GM10248 (cell line): Measurements from ENCODE around the gene L1TD1.

Source experiments
- CTCF ChIA-PET: fragments of 300-600 bp; sonication (Branson Sonifier 250); formaldehyde crosslinking; extraction: SDS; loops from one replicate; lab custom pipeline; 2021; ENCODE audit warnings: antibody characterized with exemption; lab: Yijun Ruan, JAX
- POLR2A ChIA-PET: fragments of 350-650 bp; sonication (Branson Sonifier 250); formaldehyde crosslinking; extraction: SDS; loops from one replicate; lab custom pipeline; 2020; ENCODE audit warnings: antibody characterized with exemption; lab: Yijun Ruan, JAX
- DNase-seq: peaks from one replicate; pipeline ENCODE4 v3.0.0; 2012; ENCODE audit errors: extremely low spot score
- TF ChIP-seq, protein P1 (sequence below): IDR thresholded peaks from 2 replicates; pipeline ENCODE4 v1.5.1; 2012; ENCODE audit warnings: mild to moderate bottlenecking, low read depth; ENCODE audit errors: extremely low read depth, missing control alignments, control extremely low read depth

The L1TD1 gene

DNA sequence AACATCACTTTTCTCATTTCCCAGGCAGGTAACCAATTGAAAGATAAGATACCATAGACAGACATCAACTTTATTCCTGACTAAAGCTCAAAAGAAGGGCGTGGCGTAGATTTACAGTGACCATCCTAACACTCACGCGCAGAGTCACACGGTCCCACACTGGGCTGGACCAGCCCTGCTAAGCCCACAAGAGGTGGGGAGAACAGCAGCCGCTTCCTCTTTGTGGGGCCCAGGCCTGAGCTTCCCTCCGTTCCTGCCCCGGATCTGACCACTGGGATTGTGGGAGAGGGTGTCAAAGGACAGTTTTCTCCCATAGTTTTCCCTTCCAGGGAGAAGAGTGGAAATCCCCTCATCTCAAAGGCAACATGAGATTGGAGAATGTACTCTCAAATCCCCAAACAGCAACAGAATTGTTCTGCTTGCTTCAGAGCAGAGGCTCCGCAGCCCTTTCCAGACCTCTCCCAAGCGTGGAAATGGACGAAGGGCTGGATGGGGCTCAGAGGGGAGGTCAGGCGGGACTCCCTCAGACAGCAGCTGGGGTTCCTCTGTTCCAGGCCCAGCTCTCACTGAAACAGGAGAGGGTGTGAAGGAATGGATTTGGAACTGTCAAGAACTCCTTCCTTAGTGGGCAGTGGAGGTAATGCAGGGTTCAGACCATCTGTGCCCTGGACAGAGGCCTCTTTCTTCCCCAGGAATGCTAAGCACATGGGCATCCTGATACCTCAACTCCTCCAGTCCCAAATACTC, 33.7 kb downstream of the L1TD1 start:
- POLR2A ChIA-PET, result no interaction called here

DNA sequence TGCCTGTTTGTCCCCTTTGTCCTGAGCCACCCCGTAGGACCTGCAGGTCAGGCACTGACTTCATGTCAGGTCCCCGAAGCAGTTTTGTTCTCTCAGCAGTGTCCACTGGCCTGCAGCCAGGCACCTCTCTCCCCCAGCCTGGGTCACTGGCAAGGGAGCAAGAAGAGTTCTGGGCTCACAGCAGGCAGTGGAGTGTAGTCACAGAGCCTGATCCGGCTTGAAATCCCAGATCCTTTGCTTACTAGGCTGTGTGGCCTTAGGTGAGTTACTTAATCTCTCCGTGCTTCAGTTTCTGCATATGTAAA, 34.2 kb downstream of the L1TD1 start:
- no peak for DNase-seq
- ChIA-PET POLR2A (interaction anchor here (0.7 kb wide), 1 partner anchor 15 kb away, joined by 3 read pairs; no protein-coding TSS in a partner anchor), CTCF (no interaction called here)
- TF ChIP-seq, protein P1, sequence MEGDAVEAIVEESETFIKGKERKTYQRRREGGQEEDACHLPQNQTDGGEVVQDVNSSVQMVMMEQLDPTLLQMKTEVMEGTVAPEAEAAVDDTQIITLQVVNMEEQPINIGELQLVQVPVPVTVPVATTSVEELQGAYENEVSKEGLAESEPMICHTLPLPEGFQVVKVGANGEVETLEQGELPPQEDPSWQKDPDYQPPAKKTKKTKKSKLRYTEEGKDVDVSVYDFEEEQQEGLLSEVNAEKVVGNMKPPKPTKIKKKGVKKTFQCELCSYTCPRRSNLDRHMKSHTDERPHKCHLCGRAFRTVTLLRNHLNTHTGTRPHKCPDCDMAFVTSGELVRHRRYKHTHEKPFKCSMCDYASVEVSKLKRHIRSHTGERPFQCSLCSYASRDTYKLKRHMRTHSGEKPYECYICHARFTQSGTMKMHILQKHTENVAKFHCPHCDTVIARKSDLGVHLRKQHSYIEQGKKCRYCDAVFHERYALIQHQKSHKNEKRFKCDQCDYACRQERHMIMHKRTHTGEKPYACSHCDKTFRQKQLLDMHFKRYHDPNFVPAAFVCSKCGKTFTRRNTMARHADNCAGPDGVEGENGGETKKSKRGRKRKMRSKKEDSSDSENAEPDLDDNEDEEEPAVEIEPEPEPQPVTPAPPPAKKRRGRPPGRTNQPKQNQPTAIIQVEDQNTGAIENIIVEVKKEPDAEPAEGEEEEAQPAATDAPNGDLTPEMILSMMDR, result no peak

More for the DNA sequence above, 33.7 kb downstream of the L1TD1 start:
- CTCF ChIA-PET, result no interaction called here
- TF ChIP-seq, protein P1, result no peak
- DNase-seq, result no peak

DNA sequence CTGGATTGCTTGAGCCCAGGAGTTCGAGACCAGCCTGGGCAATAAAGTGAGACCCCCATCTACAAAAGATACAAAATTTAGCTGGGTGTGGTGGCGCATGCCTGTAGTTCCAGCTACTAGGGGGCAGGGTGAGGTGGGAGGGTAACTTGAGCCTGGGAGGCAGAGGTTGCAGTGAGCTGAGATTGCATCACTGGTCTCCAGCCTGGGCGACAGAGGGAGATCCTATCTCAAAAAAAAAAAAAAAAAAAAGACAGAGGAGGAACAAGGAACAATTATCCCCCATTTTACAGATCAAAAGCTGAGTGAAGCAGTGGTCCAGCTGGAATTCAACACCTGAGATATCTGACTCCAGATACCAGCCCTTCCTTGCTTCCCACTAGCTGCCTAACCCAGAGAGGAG, 34.8 kb downstream of the L1TD1 start:
- ChIA-PET POLR2A (interaction anchor here (0.6 to 0.7 kb wide), 2 partner anchors 14 to 232 kb away, joined by 3 to 4 read pairs; no protein-coding TSS in a partner anchor), CTCF (no interaction called here)
- DNase-seq, result no peak
- TF ChIP-seq, protein P1, result no peak

DNA sequence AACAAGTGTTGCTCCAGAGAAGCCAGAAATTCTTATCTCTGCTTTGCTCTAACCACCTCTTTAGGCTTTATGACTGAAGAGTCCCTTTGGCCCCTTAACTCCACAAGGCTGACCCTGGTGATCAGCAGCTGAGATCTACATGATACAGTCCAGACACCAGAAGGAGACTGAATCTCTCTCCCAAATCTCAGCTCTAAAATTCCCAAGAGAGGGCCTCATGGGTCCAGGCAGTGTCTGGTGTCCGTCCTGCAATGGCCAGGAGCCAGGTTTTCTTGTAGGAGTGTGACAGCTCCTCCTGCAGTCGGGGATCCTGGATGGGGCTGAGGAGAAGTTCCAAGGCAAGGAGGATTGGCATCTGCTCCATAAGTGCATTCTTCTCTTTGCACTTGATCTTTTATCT, 35.3 kb downstream of the L1TD1 start:
- ChIA-PET CTCF (no interaction called here), POLR2A (interaction anchor here (0.6 kb wide), 1 partner anchor 232 kb away, joined by 4 read pairs; no protein-coding TSS in a partner anchor)
- TF ChIP-seq, protein P1, result no peak
- DNase-seq, result no peak

DNA sequence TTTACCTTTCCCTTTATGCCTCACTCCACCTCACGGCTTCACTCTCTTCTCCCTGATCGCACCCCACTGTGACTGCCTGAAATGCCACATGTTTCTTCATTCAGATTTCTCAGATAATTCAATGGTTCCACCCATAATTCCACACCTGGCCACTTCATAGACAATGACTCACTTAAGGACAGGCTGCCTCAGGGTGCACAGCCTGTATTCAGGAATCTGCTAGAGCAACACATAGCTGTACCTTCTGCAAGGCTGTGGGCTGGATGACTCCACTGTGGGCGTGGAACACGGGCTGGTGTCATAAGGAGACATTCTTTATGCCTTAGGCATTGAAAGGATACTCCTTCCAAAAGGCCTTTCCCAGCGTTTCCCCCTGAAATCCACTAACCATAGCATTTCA, 36.1 kb downstream of the L1TD1 start:
- DNase-seq, result no peak

DNA sequence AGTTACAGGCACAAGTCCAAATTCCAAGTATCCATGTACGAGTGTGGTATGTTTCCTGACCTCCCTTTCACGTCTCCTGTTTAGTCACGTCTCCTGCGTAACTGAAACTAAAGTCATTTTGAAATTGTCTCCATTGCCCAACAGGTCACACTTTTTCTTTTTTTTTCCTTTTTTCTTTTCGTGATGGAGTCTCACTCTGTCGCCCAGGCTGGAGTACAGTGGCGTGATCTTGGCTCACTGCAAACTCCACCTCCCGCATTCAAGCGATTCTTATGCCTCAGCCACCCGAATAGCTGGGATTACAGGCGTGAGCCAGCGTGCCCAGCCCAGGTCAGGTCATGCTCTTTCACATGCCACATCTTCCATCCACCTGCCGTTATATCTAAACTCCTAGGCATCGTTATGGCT, 38.2 kb downstream of the L1TD1 start:
- no peak for DNase-seq
- CTCF ChIA-PET, result no interaction called here
- POLR2A ChIA-PET, result no interaction called here
- TF ChIP-seq, protein P1, result no peak

More for the DNA sequence above, 36.1 kb downstream of the L1TD1 start:
- ChIA-PET CTCF (no interaction called here), POLR2A (no interaction called here)
- TF ChIP-seq, protein P1, result no peak
